C4-2B (cell line): ENCODE measurements around the gene XAB2.
"Not testable (repeated sequence)": the region's sequence is repeated elsewhere in the genome, so short reads cannot be mapped to it uniquely, and the experiment has no call there.

Experiments
- H3K27ac ChIP-seq: fragments of 450-650 bp; 2 replicates; pipeline ENCODE4 v1.5.1; 2017
- CTCF ChIP-seq: fragments of 450-650 bp; conservative IDR thresholded peaks from 2 replicates; pipeline ENCODE4 v1.5.1; 2017; ENCODE audit warnings: mild to moderate bottlenecking
- ZFX ChIP-seq: fragments of 450-650 bp; IDR thresholded peaks from 2 replicates; pipeline ENCODE4 v1.6.1; 2017

XAB2 gene

GRCh38 chr19:7578127-7578526, 51.2 kb downstream of the XAB2 start:
- no peak overlapping the region for H3K27ac ChIP-seq

GRCh38 chr19:7577422-7577821, 51.9 kb downstream of the XAB2 start:
- not testable (repeated sequence) for H3K27ac ChIP-seq

More at GRCh38 chr19:7578127-7578526, 51.2 kb downstream of the XAB2 start:
- TF ChIP-seq CTCF (no peak), ZFX (no peak)

- TF ChIP-seq ZFX (no peak), CTCF (no peak)
- no peak overlapping the region for H3K27ac ChIP-seq
These were observed 53.8 kb downstream of the XAB2 start for GRCh38 chr19:7575434-7576040.

GRCh38 chr19:7570761-7571160, 58.6 kb downstream of the XAB2 start:
- TF ChIP-seq CTCF (no peak), ZFX (no peak)
- H3K27ac ChIP-seq, result no peak overlapping the region
